IPS-20b (cell line): ENCODE measurements around the gene SUGP2.

Experiments used
- H3K27ac ChIP-seq: one replicate; pipeline ENCODE4 v1.5.1; 2013; ENCODE audit warnings: low read length
- H3K27me3 ChIP-seq: 2 replicates; pipeline ENCODE4 v1.6.1; 2013; ENCODE audit warnings: mild to moderate bottlenecking, low read length, inconsistent platforms; ENCODE audit not compliant: insufficient read depth
- H3K36me3 ChIP-seq: 2 replicates; pipeline ENCODE4 v1.6.1; 2013; ENCODE audit warnings: low read depth, mild to moderate bottlenecking, inconsistent platforms, low read length, moderate library complexity; ENCODE audit not compliant: insufficient read depth
- H3K4me1 ChIP-seq: 2 replicates; pipeline ENCODE4 v1.6.1; 2013; ENCODE audit warnings: mild to moderate bottlenecking, control low read depth, inconsistent platforms, low read length, moderate library complexity; ENCODE audit not compliant: insufficient read depth
- H3K4me3 ChIP-seq: 2 replicates; pipeline ENCODE4 v1.5.1; 2013; ENCODE audit warnings: mild to moderate bottlenecking, low read length, inconsistent platforms
- H3K9ac ChIP-seq: 2 replicates; pipeline ENCODE4 v1.6.1; 2013; ENCODE audit warnings: low read depth, mild to moderate bottlenecking, inconsistent platforms, low read length, moderate library complexity
- H3K9me3 ChIP-seq: 2 replicates; pipeline ENCODE4 v1.6.1; 2013; ENCODE audit warnings: mild to moderate bottlenecking, low read depth, low read length, inconsistent platforms; ENCODE audit not compliant: insufficient read depth

The SUGP2 gene

GRCh38 chr19:18984251-18984650 lies 49.1 kb downstream of the SUGP2 start:
- Histone ChIP-seq H3K9me3 (no peaks in the 10 kb centered on the region), H3K27me3 (peaks cover 8% of the 10 kb centered on the region), H3K4me1 (no peaks in the 10 kb centered on the region), H3K27ac (no peak overlapping the region), H3K4me3 (no peak overlapping the region), H3K9ac (no peak overlapping the region), H3K36me3 (no peaks in the 10 kb centered on the region)

GRCh38 chr19:18982669-18983068 lies 50.6 kb downstream of the SUGP2 start:
- H3K9ac ChIP-seq, result no peak overlapping the region
- no peak overlapping the region for H3K27ac ChIP-seq
- no peaks in the 10 kb centered on the region for H3K9me3 ChIP-seq
- H3K27me3 ChIP-seq, result peaks cover 8% of the 10 kb centered on the region
- no peak overlapping the region for H3K4me3 ChIP-seq
- H3K36me3 ChIP-seq, result no peaks in the 10 kb centered on the region
- no peaks in the 10 kb centered on the region for H3K4me1 ChIP-seq

GRCh38 chr19:18980432-18981020 lies 52.8 kb downstream of the SUGP2 start:
- peaks cover 4% of the 10 kb centered on the region for H3K27me3 ChIP-seq
- no peaks in the 10 kb centered on the region for H3K9me3 ChIP-seq
- H3K36me3 ChIP-seq, result no peaks in the 10 kb centered on the region
- H3K4me1 ChIP-seq, result no peaks in the 10 kb centered on the region
- no peak overlapping the region for H3K27ac ChIP-seq
- no peak overlapping the region for H3K4me3 ChIP-seq
- no peak overlapping the region for H3K9ac ChIP-seq

GRCh38 chr19:18978616-18979015 lies 54.7 kb downstream of the SUGP2 start:
- H3K9ac ChIP-seq, result no peak overlapping the region
- no peaks in the 10 kb centered on the region for H3K27me3 ChIP-seq
- H3K9me3 ChIP-seq, result no peaks in the 10 kb centered on the region
- no peaks in the 10 kb centered on the region for H3K36me3 ChIP-seq
- H3K4me1 ChIP-seq, result no peaks in the 10 kb centered on the region
- no peak overlapping the region for H3K4me3 ChIP-seq
- H3K27ac ChIP-seq, result no peak overlapping the region

- H3K27ac ChIP-seq, result no peak overlapping the region
- no peak overlapping the region for H3K4me3 ChIP-seq
- H3K9me3 ChIP-seq, result no peaks in the 10 kb centered on the region
- H3K4me1 ChIP-seq, result no peaks in the 10 kb centered on the region
- no peaks in the 10 kb centered on the region for H3K27me3 ChIP-seq
- no peak overlapping the region for H3K9ac ChIP-seq
- H3K36me3 ChIP-seq, result no peaks in the 10 kb centered on the region
Observed at GRCh38 chr19:18975869-18976268, 57.4 kb downstream of the SUGP2 start.

GRCh38 chr19:18975011-18975410 lies 58.3 kb downstream of the SUGP2 start:
- Histone ChIP-seq H3K4me1 (no peaks in the 10 kb centered on the region), H3K9me3 (no peaks in the 10 kb centered on the region), H3K36me3 (no peaks in the 10 kb centered on the region), H3K4me3 (no peak overlapping the region), H3K9ac (no peak overlapping the region), H3K27ac (no peak overlapping the region), H3K27me3 (no peaks in the 10 kb centered on the region)

- Histone ChIP-seq H3K36me3 (no peaks in the 10 kb centered on the region), H3K9ac (no peak overlapping the region), H3K9me3 (no peaks in the 10 kb centered on the region), H3K4me1 (no peaks in the 10 kb centered on the region), H3K4me3 (no peak overlapping the region), H3K27me3 (no peaks in the 10 kb centered on the region), H3K27ac (no peak overlapping the region)
Observed at GRCh38 chr19:18972851-18973250, 60.5 kb downstream of the SUGP2 start.

GRCh38 chr19:18972301-18972811 lies 61.0 kb downstream of the SUGP2 start:
- no peak overlapping the region for H3K4me3 ChIP-seq
- H3K36me3 ChIP-seq, result no peaks in the 10 kb centered on the region
- no peaks in the 10 kb centered on the region for H3K27me3 ChIP-seq
- H3K9ac ChIP-seq, result no peak overlapping the region
- no peak overlapping the region for H3K27ac ChIP-seq
- H3K4me1 ChIP-seq, result no peaks in the 10 kb centered on the region
- H3K9me3 ChIP-seq, result no peaks in the 10 kb centered on the region

- Histone ChIP-seq H3K4me3 (no peak overlapping the region), H3K9ac (no peak overlapping the region), H3K9me3 (no peaks in the 10 kb centered on the region), H3K27me3 (no peaks in the 10 kb centered on the region), H3K27ac (no peak overlapping the region), H3K36me3 (no peaks in the 10 kb centered on the region), H3K4me1 (peaks cover 5% of the 10 kb centered on the region; the same call in 1 of the 2 replicates)
Observed at GRCh38 chr19:18969931-18970659, 63.2 kb downstream of the SUGP2 start.

- Histone ChIP-seq H3K4me3 (no peak overlapping the region), H3K9me3 (no peaks in the 10 kb centered on the region), H3K36me3 (no peaks in the 10 kb centered on the region), H3K4me1 (peaks cover 5% of the 10 kb centered on the region; the same call in 1 of the 2 replicates), H3K27me3 (peaks cover under 1% of the 10 kb centered on the region; the same call in 1 of the 2 replicates), H3K9ac (no peak overlapping the region), H3K27ac (no peak overlapping the region)
Observed at GRCh38 chr19:18967358-18968146, 65.8 kb downstream of the SUGP2 start.

- Histone ChIP-seq H3K4me3 (no peak overlapping the region), H3K4me1 (peaks cover 5% of the 10 kb centered on the region; the same call in 1 of the 2 replicates), H3K27ac (no peak overlapping the region), H3K9me3 (no peaks in the 10 kb centered on the region), H3K9ac (no peak overlapping the region; the same call in 1 of the 2 replicates), H3K36me3 (no peaks in the 10 kb centered on the region), H3K27me3 (peaks cover 6% of the 10 kb centered on the region)
Observed at GRCh38 chr19:18966307-18966706, 67.0 kb downstream of the SUGP2 start.
